Heart right ventricle (tissue), 16 donors: Measurements from ENCODE around the gene MAP7. TPM values are rescaled to one million over a fixed set of nuclear protein-coding genes. Genes with fewer than 3 reads are reported as not detected.

ENCODE experiments used
- ATAC-seq, 8 donors: fragments of 200-7000 bp; cut with Tn5 transposase; one replicate each; pipeline ENCODE4 v1.9.1; 2020; ENCODE audit warnings: mild to moderate bottlenecking in 8 of 8, moderate library complexity in 8 of 8, moderate number of reproducible peaks in 1 of 8
- DNase-seq, 2 donors: peaks; one replicate each; pipeline ENCODE4 v3.0.0-alpha.2; 2020
- H3K27ac ChIP-seq, 10 donors: fragments of 200-600 bp; sonication (generic) in 2 of 10; one replicate each; pipeline versions ENCODE4 v1.5.0 to v1.8.0; 2020 to 2022; ENCODE audit warnings: mild to moderate bottlenecking in 3 of 10
- H3K27me3 ChIP-seq, 7 donors: fragments of 200-600 bp; one replicate each; pipeline ENCODE4 v1.8.0; 2021 to 2022; ENCODE audit warnings: mild to moderate bottlenecking in 2 of 7
- H3K36me3 ChIP-seq, 9 donors: fragments of 200-600 bp; sonication (generic) in 1 of 9; one replicate each; pipeline versions ENCODE4 v1.5.0 to v1.8.0; 2020 to 2022; ENCODE audit warnings: mild to moderate bottlenecking in 2 of 9
- H3K4me1 ChIP-seq, 9 donors: fragments of 200-600 bp; sonication (generic) in 1 of 9; one replicate each; pipeline versions ENCODE4 v1.5.0 to v1.8.0; 2020 to 2022; ENCODE audit warnings: mild to moderate bottlenecking in 4 of 9
- H3K4me3 ChIP-seq, 10 donors: fragments of 200-600 bp; sonication (generic) in 2 of 10; one replicate each; pipeline versions ENCODE4 v1.5.0 to v1.8.0; 2020 to 2022; ENCODE audit warnings: mild to moderate bottlenecking in 7 of 10, moderate library complexity in 2 of 10
- H3K9me3 ChIP-seq, 11 donors: fragments of 200-600 bp in 10 of 11; sonication (generic) in 2 of 11; one replicate each; pipeline versions ENCODE4 v1.5.0 to v1.8.0; 2013 to 2022; ENCODE audit warnings: mild to moderate bottlenecking in 2 of 11, control low read depth in 1 of 11, moderate library complexity in 1 of 11
- WGBS, 2 donors: extraction: QIAGEN DNeasy Blood & Tissue Kit; methylation state at CpG; one replicate each; pipeline ENCODE4 v1.1.7; 2013; ENCODE audit warnings: inconsistent platforms in 1 of 2; 5-methylcytosine and 5-hydroxymethylcytosine counted together
- intact Hi-C, 10 donors: fragments of 100-400 bp; cut with DNase I; formaldehyde crosslinking; loops; one replicate each; pipeline versions ENCODE4 v1.11.1 to v1.14.2; 2022
- polyA plus RNA-seq, 2 donors: library from polyadenylated mRNA; stranded (reverse); fragments of 200-250 nt; gene quantifications; one replicate each; pipeline ENCODE4 v1.2.3, GENCODE V29; 2013
- total RNA-seq, 10 donors: library from RNA; stranded (reverse); fragmentation: NEBNext Ultra II Directional in 3 of 10; extraction: Animal tissue kit (Norgen Biotek cat#: 25700) in 3 of 10; gene quantifications; one replicate each; pipeline versions ENCODE4 v1.2.1 to v1.2.4, GENCODE V29; 2021 to 2023
- TF ChIP-seq, protein P1 (sequence below), 9 donors: fragments of 200-600 bp; sonication (generic) in 2 of 9; IDR thresholded peaks; one replicate each; pipeline versions ENCODE4 v1.5.0 to v1.8.0; 2021 to 2022; ENCODE audit warnings: antibody characterized with exemption in 9 of 9, mild to moderate bottlenecking in 5 of 9, moderate library complexity in 1 of 9
- donor health status: Arrhythmogenic right ventricular cardiomyopathy.
- donor health status: ischemic (EF 13 %, LVEDD 7.1; RV severe dilation, severe dysfunction).
- donor health status: healthy with polysubstance abuse.
- donor health status: DM: no; HTN: yes; CAD: no.
- donor health status: DM: no; HTN: no; CAD: no.
- donor health status: ischemic (EF 25% LVEDD 6.9; RV normal size, moderate dysfunction).
- donor health status: ischemic (EF 25% LVEDD 5.7; RV mildly dilated, moderate dysfunction).
- donor health status: healthy.
- donor health status: DM: yes; HTN: yes; CAD: no.
- donor health status: Ischemic cardiomyopathy.
- donor health status: ischemic (EF 35%, LVEDD 5.7; RV mildly dilated, moderate dysfunction).
- donor health status: nonischemic (EF 11% LVEDD 7.7; RV severe dilation, severe dysfunction).
- donor health status: DM: yes; HTN: yes; CAD: no.
- donor health status: PGD.
- donor health status: ischemic (EF 29% LVEDD 5.4; RV normal size, mild dysfunction).
- donor health status: nonischemic (EF 23%, LVEDD 6.1; RV moderate dilation, normal function).

The MAP7 gene
- total and polyA plus RNA-seq, 12 donors = 0.48 to 4.1 (median 2.3) TPM

DNA sequence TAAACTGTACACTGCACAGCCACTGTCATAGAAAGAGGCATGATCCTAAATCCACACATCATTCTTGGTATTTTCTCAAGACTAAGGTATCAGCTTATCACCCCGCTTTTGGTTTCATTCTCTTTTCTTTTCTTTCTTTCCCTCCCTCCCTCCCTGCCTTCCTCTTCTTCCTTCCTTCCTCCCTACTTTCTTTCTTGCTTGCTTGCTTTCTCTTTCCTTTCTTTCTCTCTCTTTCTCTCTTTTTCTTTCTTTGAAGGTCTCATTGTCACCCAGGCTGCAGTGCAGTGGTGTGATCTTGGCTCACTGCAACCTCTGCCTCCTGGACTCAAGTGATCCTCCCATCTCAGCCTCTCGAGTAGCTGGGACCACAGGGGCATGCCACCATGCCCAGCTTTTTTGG is 81.1 kb downstream of the MAP7 start:
- DNase-seq (no peak), ATAC-seq (no peak)
- 72 to 73% methylated on average over 2 of the region's 2 CpGs for WGBS, 2 donors
- no peak overlapping the region for H3K4me3 ChIP-seq
- no peaks in the 10 kb centered on the region for H3K36me3 ChIP-seq
- H3K27ac ChIP-seq = no peak overlapping the region
- H3K27me3 ChIP-seq = no peaks in the 10 kb centered on the region
- H3K9me3 ChIP-seq = no peaks in the 10 kb centered on the region
- TF ChIP-seq, protein P1, sequence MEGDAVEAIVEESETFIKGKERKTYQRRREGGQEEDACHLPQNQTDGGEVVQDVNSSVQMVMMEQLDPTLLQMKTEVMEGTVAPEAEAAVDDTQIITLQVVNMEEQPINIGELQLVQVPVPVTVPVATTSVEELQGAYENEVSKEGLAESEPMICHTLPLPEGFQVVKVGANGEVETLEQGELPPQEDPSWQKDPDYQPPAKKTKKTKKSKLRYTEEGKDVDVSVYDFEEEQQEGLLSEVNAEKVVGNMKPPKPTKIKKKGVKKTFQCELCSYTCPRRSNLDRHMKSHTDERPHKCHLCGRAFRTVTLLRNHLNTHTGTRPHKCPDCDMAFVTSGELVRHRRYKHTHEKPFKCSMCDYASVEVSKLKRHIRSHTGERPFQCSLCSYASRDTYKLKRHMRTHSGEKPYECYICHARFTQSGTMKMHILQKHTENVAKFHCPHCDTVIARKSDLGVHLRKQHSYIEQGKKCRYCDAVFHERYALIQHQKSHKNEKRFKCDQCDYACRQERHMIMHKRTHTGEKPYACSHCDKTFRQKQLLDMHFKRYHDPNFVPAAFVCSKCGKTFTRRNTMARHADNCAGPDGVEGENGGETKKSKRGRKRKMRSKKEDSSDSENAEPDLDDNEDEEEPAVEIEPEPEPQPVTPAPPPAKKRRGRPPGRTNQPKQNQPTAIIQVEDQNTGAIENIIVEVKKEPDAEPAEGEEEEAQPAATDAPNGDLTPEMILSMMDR (IDR thresholded peaks at IDR 0.05) = no peak
- H3K4me1 ChIP-seq = no peaks in the 10 kb centered on the region
- intact Hi-C loops = no loop called here

DNA sequence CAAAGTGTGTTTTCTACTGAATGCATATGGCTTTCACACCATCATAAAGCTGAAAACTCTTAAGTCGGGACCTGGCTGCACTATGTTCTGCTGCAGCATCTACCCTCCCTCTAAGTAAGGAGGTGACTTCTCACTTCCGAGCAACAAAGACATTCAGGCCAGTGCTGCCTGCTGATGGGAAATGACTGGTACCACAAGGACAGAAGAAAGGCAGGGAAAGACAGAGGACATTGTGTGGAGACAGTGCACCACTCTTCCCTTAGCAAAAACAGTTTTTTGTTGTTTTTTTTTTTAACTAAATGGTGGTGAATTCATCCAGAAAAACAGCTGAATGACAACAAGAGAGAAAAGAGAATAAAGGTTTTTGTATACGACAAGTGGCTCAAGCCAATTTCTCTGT is 81.5 kb downstream of the MAP7 start:
- no peak overlapping the region for H3K4me3 ChIP-seq
- no peak for ATAC-seq
- TF ChIP-seq, protein P1 (IDR thresholded peaks at IDR 0.05) = no peak
- H3K4me1 ChIP-seq = no peaks in the 10 kb centered on the region
- no peaks in the 10 kb centered on the region for H3K27me3 ChIP-seq
- H3K9me3 ChIP-seq = no peaks in the 10 kb centered on the region
- H3K27ac ChIP-seq = no peak overlapping the region
- DNase-seq = no peak
- intact Hi-C loops = no loop called here
- no peaks in the 10 kb centered on the region for H3K36me3 ChIP-seq
- WGBS, 2 donors = 74 to 80% methylated on average over 3 of the region's 3 CpGs

DNA sequence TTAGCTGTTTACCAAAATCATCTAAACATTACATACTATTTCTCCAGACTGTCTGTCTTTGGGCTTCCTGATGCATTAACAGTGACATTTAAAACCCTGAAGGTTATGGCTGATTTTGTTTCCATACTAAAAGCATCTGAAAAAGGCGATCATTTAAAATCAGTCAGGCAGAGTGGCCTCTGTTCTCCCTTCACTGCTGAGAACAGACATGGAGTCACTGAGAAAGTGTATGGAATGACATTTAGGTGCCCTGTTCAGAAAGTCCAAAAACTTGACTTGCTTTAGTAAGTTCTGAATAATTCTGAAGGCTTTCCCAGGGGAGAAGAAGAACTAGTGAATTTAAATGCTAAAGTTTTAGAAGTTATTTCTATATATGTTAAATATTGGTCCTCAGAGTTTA is 83.0 kb downstream of the MAP7 start:
- TF ChIP-seq, protein P1 (IDR thresholded peaks at IDR 0.05) = no peak
- Histone ChIP-seq H3K27me3 (no peaks in the 10 kb centered on the region), H3K9me3 (no peaks in the 10 kb centered on the region), H3K4me3 (no peak overlapping the region), H3K27ac (no peak overlapping the region), H3K36me3 (no peaks in the 10 kb centered on the region), H3K4me1 (no peaks in the 10 kb centered on the region)
- DNase-seq (no peak), ATAC-seq (no peak)
- intact Hi-C loops = no loop called here
- WGBS, 2 donors = 77 to 89% methylated on average over 1 of the region's 1 CpG

DNA sequence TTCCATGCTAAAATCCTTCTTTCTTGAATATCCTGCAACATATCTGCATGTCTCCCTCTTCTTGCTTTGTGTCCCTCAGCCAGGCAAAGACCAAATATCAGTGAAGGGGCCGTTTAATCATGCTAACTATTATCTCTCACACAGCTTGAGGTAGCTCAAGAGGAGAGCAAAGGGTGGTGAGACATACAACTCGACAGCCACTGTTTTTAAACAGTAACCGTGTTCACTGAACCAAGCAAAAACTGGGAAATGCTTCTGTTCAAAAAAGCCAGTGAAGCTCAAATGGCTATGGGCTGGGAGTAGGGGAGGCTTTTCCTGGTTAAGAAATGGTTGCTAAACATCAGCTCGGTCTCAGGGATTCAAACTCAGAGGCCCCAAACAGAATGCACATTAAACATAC is 83.4 kb downstream of the MAP7 start:
- no peaks in the 10 kb centered on the region for H3K36me3 ChIP-seq
- H3K27ac ChIP-seq = no peak overlapping the region
- no peak overlapping the region for H3K4me3 ChIP-seq
- no peaks in the 10 kb centered on the region for H3K9me3 ChIP-seq
- intact Hi-C loops = no loop called here
- no peak for ATAC-seq
- DNase-seq = no peak
- no peaks in the 10 kb centered on the region for H3K4me1 ChIP-seq
- TF ChIP-seq, protein P1 (IDR thresholded peaks at IDR 0.05) = no peak
- WGBS, 2 donors = 30 to 33% methylated on average over 4 of the region's 4 CpGs
- H3K27me3 ChIP-seq = no peaks in the 10 kb centered on the region
